ENCODE data around the gene TBCK.

The TBCK gene

GRCh38 chr4:105998171-105999063, 317.6 kb downstream of the TBCK start:
- H3K4me1 ChIP-seq (ENCODE audit: control insufficient read depth, insufficient read depth, low read length), result no peaks in the 10 kb centered on the region
- no peak overlapping the region for H3K27ac ChIP-seq (ENCODE audit: low read depth, low read length)

GRCh38 chr4:105996845-105997244, 319.2 kb downstream of the TBCK start:
- no peak overlapping the region for H3K9ac ChIP-seq (ENCODE audit: low read length)
- H3K4me3 ChIP-seq (ENCODE audit: low read length), result no peak overlapping the region
- no peaks in the 10 kb centered on the region for H3K4me1 ChIP-seq (ENCODE audit: control insufficient read depth, insufficient read depth, low read length)
- H3K27ac ChIP-seq (ENCODE audit: low read depth, low read length), result no peak overlapping the region
- H3K27me3 ChIP-seq (ENCODE audit: control insufficient read depth, insufficient read depth, low read length), result no peaks in the 10 kb centered on the region
- H3K36me3 ChIP-seq (ENCODE audit: control insufficient read depth, insufficient read depth, low read length), result no peaks in the 10 kb centered on the region

More at GRCh38 chr4:105998171-105999063, 317.6 kb downstream of the TBCK start:
- no peaks in the 10 kb centered on the region for H3K27me3 ChIP-seq (ENCODE audit: control insufficient read depth, insufficient read depth, low read length)
- H3K36me3 ChIP-seq (ENCODE audit: control insufficient read depth, insufficient read depth, low read length), result no peaks in the 10 kb centered on the region
- H3K9ac ChIP-seq (ENCODE audit: low read length), result no peak overlapping the region
- no peak overlapping the region for H3K4me3 ChIP-seq (ENCODE audit: low read length)

GRCh38 chr4:105994841-105995501, 321.0 kb downstream of the TBCK start:
- H3K27ac ChIP-seq (ENCODE audit: low read depth, low read length), result no peak overlapping the region
- no peaks in the 10 kb centered on the region for H3K4me1 ChIP-seq (ENCODE audit: control insufficient read depth, insufficient read depth, low read length)
- H3K27me3 ChIP-seq (ENCODE audit: control insufficient read depth, insufficient read depth, low read length), result no peaks in the 10 kb centered on the region
- no peak overlapping the region for H3K4me3 ChIP-seq (ENCODE audit: low read length)
- H3K36me3 ChIP-seq (ENCODE audit: control insufficient read depth, insufficient read depth, low read length), result no peaks in the 10 kb centered on the region
- H3K9ac ChIP-seq (ENCODE audit: low read length), result no peak overlapping the region

GRCh38 chr4:105994061-105994460, 321.9 kb downstream of the TBCK start:
- H3K4me3 ChIP-seq (ENCODE audit: low read length), result no peak overlapping the region
- no peaks in the 10 kb centered on the region for H3K4me1 ChIP-seq (ENCODE audit: control insufficient read depth, insufficient read depth, low read length)
- H3K36me3 ChIP-seq (ENCODE audit: control insufficient read depth, insufficient read depth, low read length), result no peaks in the 10 kb centered on the region
- no peaks in the 10 kb centered on the region for H3K27me3 ChIP-seq (ENCODE audit: control insufficient read depth, insufficient read depth, low read length)
- H3K9ac ChIP-seq (ENCODE audit: low read length), result no peak overlapping the region
- H3K27ac ChIP-seq (ENCODE audit: low read depth, low read length), result no peak overlapping the region

GRCh38 chr4:105992641-105993305, 323.2 kb downstream of the TBCK start:
- no peaks in the 10 kb centered on the region for H3K36me3 ChIP-seq (ENCODE audit: control insufficient read depth, insufficient read depth, low read length)
- H3K27me3 ChIP-seq (ENCODE audit: control insufficient read depth, insufficient read depth, low read length), result no peaks in the 10 kb centered on the region
- no peak overlapping the region for H3K27ac ChIP-seq (ENCODE audit: low read depth, low read length)
- no peak overlapping the region for H3K9ac ChIP-seq (ENCODE audit: low read length)
- no peak overlapping the region for H3K4me3 ChIP-seq (ENCODE audit: low read length)
- H3K4me1 ChIP-seq (ENCODE audit: control insufficient read depth, insufficient read depth, low read length), result no peaks in the 10 kb centered on the region

GRCh38 chr4:105991726-105992125, 324.3 kb downstream of the TBCK start:
- Histone ChIP-seq H3K27me3 (ENCODE audit: control insufficient read depth, insufficient read depth, low read length) (no peaks in the 10 kb centered on the region), H3K4me3 (ENCODE audit: low read length) (no peak overlapping the region), H3K4me1 (ENCODE audit: control insufficient read depth, insufficient read depth, low read length) (no peaks in the 10 kb centered on the region), H3K27ac (ENCODE audit: low read depth, low read length) (no peak overlapping the region), H3K9ac (ENCODE audit: low read length) (no peak overlapping the region), H3K36me3 (ENCODE audit: control insufficient read depth, insufficient read depth, low read length) (no peaks in the 10 kb centered on the region)
